ENCODE measurements around the gene PXMP2. TPM values are rescaled to one million over a fixed set of nuclear protein-coding genes. Genes with fewer than 3 reads are reported as not detected.

Gene PXMP2
- total and polyA plus RNA-seq, 2 of the 8 experiments (the other 6 are each of a cell fraction or from before 2014, with no cell fraction given) = 13.8 to 15.1 TPM

DNA sequence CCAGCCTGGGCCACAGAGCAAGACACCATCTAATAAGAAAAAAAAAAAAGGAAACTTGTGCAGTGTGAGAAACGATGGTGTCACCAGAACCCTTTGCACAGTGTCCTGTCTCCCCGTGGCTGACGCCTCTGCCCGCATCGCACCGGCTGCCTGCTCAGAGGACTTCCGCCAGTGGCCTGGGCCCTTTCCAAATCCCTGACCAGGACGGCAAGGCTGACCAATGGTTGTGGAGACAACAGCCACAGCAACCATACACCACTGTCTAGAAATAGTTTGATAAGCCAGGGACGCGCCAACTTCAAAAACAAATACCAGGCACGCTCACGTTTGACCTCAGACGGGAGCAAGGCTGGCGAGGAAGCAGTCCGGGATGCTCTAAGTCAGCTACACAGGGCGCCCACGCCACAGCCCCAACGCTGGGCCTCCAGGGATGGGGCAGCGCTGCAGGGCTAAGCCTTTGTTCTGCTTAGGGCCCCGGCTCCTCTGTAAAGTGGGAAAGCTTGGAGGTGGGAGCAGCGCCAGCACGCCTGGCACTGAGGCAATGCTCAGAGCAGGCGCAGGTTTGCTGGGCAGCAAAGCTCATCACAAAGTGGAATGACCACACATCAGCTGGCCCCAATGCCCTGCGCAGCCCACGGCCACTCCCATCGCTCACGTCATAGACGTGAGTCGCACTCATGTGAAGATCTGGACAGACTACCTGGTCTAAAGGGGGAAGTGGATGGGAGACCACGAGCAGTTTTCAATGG, 35.8 kb downstream of the PXMP2 start (continued):
- TF ChIP-seq, protein P1, sequence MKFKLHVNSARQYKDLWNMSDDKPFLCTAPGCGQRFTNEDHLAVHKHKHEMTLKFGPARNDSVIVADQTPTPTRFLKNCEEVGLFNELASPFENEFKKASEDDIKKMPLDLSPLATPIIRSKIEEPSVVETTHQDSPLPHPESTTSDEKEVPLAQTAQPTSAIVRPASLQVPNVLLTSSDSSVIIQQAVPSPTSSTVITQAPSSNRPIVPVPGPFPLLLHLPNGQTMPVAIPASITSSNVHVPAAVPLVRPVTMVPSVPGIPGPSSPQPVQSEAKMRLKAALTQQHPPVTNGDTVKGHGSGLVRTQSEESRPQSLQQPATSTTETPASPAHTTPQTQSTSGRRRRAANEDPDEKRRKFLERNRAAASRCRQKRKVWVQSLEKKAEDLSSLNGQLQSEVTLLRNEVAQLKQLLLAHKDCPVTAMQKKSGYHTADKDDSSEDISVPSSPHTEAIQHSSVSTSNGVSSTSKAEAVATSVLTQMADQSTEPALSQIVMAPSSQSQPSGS (IDR thresholded peaks at IDR 0.05; ENCODE audit: low read length) = no peak
- TF ChIP-seq SIX5 (IDR thresholded peaks at IDR 0.05; ENCODE audit: low read depth, low read length) (no peak), HDAC2 (IDR thresholded peaks at IDR 0.05; ENCODE audit: borderline replicate concordance in 1 of 2, low read depth in 2 of 2, low read length in 2 of 2) (no peak), CHD1 (IDR thresholded peaks at IDR 0.05; ENCODE audit: low read depth, low read length) (no peak), CBX8 (IDR thresholded peaks at IDR 0.05; ENCODE audit: borderline replicate concordance, low read depth, low read length) (no peak), ZNF274 (IDR thresholded peaks at IDR 0.05; ENCODE audit: borderline replicate concordance, extremely low read depth, low read length) (no peak), KDM5A (IDR thresholded peaks at IDR 0.05; ENCODE audit: low read length) (no peak)
